Lung (tissue), 12 donors: ENCODE data around the gene RPH3AL. TPM values are rescaled to one million over a fixed set of nuclear protein-coding genes. Genes with fewer than 3 reads are reported as not detected.
A peak's percentile ranks its signal among the peaks of the same experiment; 100 is the strongest.

Experiments
- ATAC-seq: fragments of 200-7000 bp; cut with Tn5 transposase; one replicate; pipeline ENCODE4 v1.9.1; 2020; ENCODE audit warnings: moderate number of reproducible peaks; ENCODE audit not compliant: insufficient read depth, low FRiP score
- DNase-seq, 3 donors: peaks; one replicate each; pipeline ENCODE4 v3.0.0-alpha.2; 2013 to 2017
- H3K27ac ChIP-seq, 2 donors: one replicate each; pipeline ENCODE4 v1.5.1; 2013; ENCODE audit warnings: mild to moderate bottlenecking in 2 of 2, moderate library complexity in 2 of 2, control low read depth in 1 of 2, inconsistent platforms in 1 of 2, low read depth in 1 of 2, low read length in 1 of 2
- H3K27me3 ChIP-seq, 3 donors: one replicate each; pipeline ENCODE4 v1.5.1; 2013; ENCODE audit warnings: low read length in 2 of 3; ENCODE audit not compliant: control insufficient read depth in 3 of 3, insufficient read depth in 3 of 3
- H3K36me3 ChIP-seq, 4 donors: one replicate each; pipeline ENCODE4 v1.5.1; 2013; ENCODE audit warnings: low read length in 4 of 4, mild to moderate bottlenecking in 1 of 4, moderate library complexity in 1 of 4; ENCODE audit not compliant: control insufficient read depth in 4 of 4, insufficient read depth in 4 of 4
- H3K4me1 ChIP-seq, 5 donors: one replicate each; pipeline ENCODE4 v1.5.1; 2013; ENCODE audit warnings: low read length in 5 of 5, mild to moderate bottlenecking in 2 of 5, moderate library complexity in 1 of 5; ENCODE audit not compliant: control insufficient read depth in 5 of 5, insufficient read depth in 5 of 5
- H3K4me3 ChIP-seq: one replicate; pipeline ENCODE4 v1.5.1; 2013; ENCODE audit warnings: mild to moderate bottlenecking, control low read depth, moderate library complexity
- H3K9ac ChIP-seq, 2 donors: one replicate each; pipeline ENCODE4 v1.5.1; 2013; ENCODE audit warnings: low read length in 2 of 2, control low read depth in 1 of 2; ENCODE audit not compliant: insufficient read depth in 1 of 2
- H3K9me3 ChIP-seq, 4 donors: one replicate each; pipeline ENCODE4 v1.5.1; 2013; ENCODE audit warnings: low read length in 3 of 4, mild to moderate bottlenecking in 1 of 4, moderate library complexity in 1 of 4; ENCODE audit not compliant: control insufficient read depth in 4 of 4, insufficient read depth in 3 of 4
- WGBS, 2 donors: extraction: QIAGEN DNeasy Blood & Tissue Kit; methylation state at CpG; one replicate each; pipeline ENCODE4 v1.1.7; 2013; 5-methylcytosine and 5-hydroxymethylcytosine counted together
- polyA plus RNA-seq, 2 donors: library from polyadenylated mRNA; stranded (reverse); fragments of 200-250 nt; gene quantifications; one replicate each; pipeline ENCODE4 v1.2.1, GENCODE V29; 2013
- total RNA-seq, 2 donors: library from RNA; depleted of rRNA in 1 of 2; stranded (reverse); fragments of >200 nt in 1 of 2; gene quantifications; one replicate each; pipeline ENCODE4 v1.2.1, GENCODE V29; 2014 to 2021
- TF ChIP-seq, protein P1 (sequence below): IDR thresholded peaks from 2 replicates; pipeline ENCODE4 v1.5.1; 2012; ENCODE audit warnings: mild to moderate bottlenecking; ENCODE audit errors: control extremely low read depth, extremely low read depth
- donor health status: control.
- donor health status: control.
- donor health status: Bipolar disorder and iron deficiency.
- donor health status: healthy.
- donor health status: DM: yes; HTN: yes; CAD: no.

The RPH3AL gene
- total and polyA plus RNA-seq, 4 donors: 19.5 to 76.6 (median 21.6) TPM

DNA sequence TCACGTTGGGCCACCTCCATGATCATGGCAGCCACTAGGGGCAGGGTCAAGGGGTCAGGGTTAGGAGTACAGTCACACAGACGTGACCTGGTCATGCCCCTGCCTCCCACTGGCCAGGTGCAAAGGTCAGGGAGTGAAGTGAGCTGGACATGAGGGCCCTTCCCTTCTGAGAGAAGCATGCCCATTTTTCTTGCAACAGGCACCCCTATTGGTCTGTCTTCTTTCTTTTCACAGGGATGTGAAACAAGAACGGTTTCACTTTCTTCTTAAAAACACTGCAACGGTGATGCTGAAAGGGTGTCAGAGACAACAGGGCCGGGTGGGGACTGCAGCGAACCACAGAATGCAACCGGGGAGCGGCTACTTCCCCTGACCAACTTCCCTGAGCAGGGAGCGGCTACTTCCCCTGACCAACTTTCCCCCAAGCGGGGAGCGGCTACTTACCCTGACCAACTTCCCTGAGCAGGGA lies 119.1 kb downstream of the RPH3AL start:
- Histone ChIP-seq H3K27ac (peak overlapping the region; percentile 56 to 82), H3K36me3 (peaks cover 0 to 2% (median 0%) of the 10 kb centered on the region in 4 donors), H3K27me3 (no peaks in the 10 kb centered on the region), H3K4me3 (no peak overlapping the region), H3K9ac (no peak overlapping the region), H3K4me1 (peaks cover 0 to 5% (median 3%) of the 10 kb centered on the region in 5 donors), H3K9me3 (no peaks in the 10 kb centered on the region)
- TF ChIP-seq, protein P1, sequence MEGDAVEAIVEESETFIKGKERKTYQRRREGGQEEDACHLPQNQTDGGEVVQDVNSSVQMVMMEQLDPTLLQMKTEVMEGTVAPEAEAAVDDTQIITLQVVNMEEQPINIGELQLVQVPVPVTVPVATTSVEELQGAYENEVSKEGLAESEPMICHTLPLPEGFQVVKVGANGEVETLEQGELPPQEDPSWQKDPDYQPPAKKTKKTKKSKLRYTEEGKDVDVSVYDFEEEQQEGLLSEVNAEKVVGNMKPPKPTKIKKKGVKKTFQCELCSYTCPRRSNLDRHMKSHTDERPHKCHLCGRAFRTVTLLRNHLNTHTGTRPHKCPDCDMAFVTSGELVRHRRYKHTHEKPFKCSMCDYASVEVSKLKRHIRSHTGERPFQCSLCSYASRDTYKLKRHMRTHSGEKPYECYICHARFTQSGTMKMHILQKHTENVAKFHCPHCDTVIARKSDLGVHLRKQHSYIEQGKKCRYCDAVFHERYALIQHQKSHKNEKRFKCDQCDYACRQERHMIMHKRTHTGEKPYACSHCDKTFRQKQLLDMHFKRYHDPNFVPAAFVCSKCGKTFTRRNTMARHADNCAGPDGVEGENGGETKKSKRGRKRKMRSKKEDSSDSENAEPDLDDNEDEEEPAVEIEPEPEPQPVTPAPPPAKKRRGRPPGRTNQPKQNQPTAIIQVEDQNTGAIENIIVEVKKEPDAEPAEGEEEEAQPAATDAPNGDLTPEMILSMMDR: no peak
- no peak for DNase-seq
- 48 to 55% methylated on average over 8 to 11 of the region's 11 CpGs for WGBS, 2 donors
- ATAC-seq: no peak

DNA sequence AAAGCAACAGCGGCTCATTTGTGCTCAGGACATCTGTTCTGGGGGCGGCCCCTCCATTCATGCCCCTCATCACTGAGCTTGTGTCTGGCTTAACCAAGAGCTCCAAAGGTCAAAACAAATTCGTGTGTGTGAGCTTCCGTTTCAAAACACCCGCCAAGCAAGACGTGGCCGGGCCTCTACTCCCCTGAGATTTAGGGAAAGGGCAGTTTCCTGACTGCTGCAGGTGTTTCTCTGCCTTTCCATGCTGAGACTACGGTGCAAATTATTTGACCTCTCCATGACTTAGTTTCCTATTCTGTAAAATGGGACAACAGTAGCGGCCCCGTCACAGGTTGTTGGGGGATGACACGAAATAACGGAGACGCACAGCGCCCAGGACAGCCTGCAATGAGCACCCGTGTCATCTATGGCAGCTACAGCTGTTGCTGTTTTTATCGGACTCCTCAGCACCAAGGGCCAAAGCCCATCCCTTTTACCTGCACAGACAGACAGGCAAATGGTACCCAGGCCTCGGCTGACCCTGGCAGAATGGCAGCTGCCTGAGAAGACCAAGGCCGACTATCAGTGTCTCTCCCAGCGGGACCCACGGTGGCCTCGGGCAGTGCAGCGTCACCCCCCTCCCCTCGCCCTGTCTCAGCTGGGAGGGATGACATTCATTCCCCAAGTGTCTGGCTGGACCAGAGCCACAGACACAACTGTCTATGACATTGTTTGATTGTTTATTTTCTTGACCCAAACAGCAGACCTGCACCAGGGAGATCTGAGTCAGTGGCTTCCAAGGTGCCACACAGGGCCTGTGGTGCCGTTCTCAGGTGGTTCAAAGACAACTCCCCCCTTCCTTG lies 120.4 kb downstream of the RPH3AL start:
- Histone ChIP-seq H3K27me3 (no peaks in the 10 kb centered on the region), H3K36me3 (peaks cover 0 to 2% (median 0%) of the 10 kb centered on the region in 4 donors), H3K4me1 (peaks cover 0 to 5% (median 3%) of the 10 kb centered on the region in 5 donors), H3K9me3 (no peaks in the 10 kb centered on the region), H3K4me3 (no peak overlapping the region), H3K9ac (no peak overlapping the region), H3K27ac (peak overlapping the region; percentile 20 to 50)
- 82 to 83% methylated on average over 24 of the region's 24 CpGs for WGBS, 2 donors
- no peak for ATAC-seq
- TF ChIP-seq, protein P1: no peak
- no peak for DNase-seq

DNA sequence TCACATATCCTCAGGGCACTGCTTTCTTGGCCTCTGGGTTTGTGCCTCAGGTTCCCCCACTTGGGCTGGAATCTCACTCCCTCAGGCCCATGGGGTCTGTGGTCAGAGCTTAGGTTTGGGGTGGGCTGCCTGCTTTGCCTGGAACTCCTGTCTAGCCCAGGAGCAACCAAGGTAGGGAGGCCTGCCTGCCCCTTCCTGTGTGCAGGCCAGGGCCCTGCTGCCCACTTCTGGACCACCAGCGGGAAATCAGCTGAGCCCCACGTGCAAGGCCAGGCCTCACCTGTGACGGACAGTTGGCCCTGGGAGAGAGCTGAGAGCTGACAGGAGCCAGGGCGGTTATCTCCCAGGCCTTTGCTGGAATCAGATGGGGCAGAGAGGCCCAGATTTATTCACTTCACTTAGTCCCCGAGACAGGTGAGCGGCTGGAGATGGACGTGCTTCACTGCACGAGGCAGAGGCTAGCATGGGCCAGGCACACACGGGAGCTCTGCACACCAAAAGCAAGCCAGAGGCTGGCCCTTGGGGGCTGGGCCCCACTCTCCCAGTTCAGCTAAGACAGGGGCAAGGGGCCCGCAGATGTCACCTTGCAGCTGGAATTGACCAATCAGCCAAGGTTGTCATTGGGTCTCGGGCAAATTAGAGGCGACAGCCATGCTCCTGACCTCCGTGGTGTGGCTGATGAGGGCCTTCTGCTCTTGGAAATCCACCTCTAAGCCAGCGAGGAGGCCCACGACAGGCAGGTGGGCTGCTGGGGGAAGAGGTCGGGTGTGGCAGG lies 121.2 kb downstream of the RPH3AL start:
- 87 to 88% methylated on average over 16 of the region's 16 CpGs for WGBS, 2 donors
- H3K36me3 ChIP-seq: peaks cover 0 to 2% (median 0%) of the 10 kb centered on the region in 4 donors
- no peak overlapping the region for H3K9ac ChIP-seq
- no peaks in the 10 kb centered on the region for H3K27me3 ChIP-seq
- no peak overlapping the region for H3K4me3 ChIP-seq
- ATAC-seq (no peak), DNase-seq (no peak)
- TF ChIP-seq, protein P1: no peak
- H3K4me1 ChIP-seq: peaks cover 0 to 5% (median 3%) of the 10 kb centered on the region in 5 donors
- no peaks in the 10 kb centered on the region for H3K9me3 ChIP-seq
- H3K27ac ChIP-seq: peak overlapping the region in 1 of 2 donors; percentile 16
